Measurements from ENCODE around the gene ACOT6.
"Not testable (repeated sequence)": the region's sequence is repeated elsewhere in the genome, so short reads cannot be mapped to it uniquely, and the experiment has no call there.

The ACOT6 gene

GRCh38 chr14:73570913-73571312 is 41.4 kb upstream of the ACOT6 start:
- peak; percentile 40 for DNase-seq (ENCODE audit: low spot score)
- TF ChIP-seq CTCF (IDR thresholded peaks at IDR 0.05; ENCODE audit: extremely low read depth, insufficient read depth, missing control alignments), result peak; percentile 58
- in situ Hi-C loops (cut with MboI; ENCODE audit: low pct_unique_long_range_greater_than_20kb, low sequenced_read_pairs, unreplicated experiment), result not testable (repeated sequence)

GRCh38 chr14:73573034-73573433 is 39.3 kb upstream of the ACOT6 start:
- in situ Hi-C loops (cut with MboI; ENCODE audit: low pct_unique_long_range_greater_than_20kb, low sequenced_read_pairs, unreplicated experiment), result not testable (repeated sequence)

GRCh38 chr14:73573740-73574139 is 38.6 kb upstream of the ACOT6 start:
- in situ Hi-C loops (cut with MboI; ENCODE audit: low pct_unique_long_range_greater_than_20kb, low sequenced_read_pairs, unreplicated experiment); DNase-seq (ENCODE audit: low spot score): not testable (repeated sequence)

More at GRCh38 chr14:73573034-73573433, 39.3 kb upstream of the ACOT6 start:
- DNase-seq (ENCODE audit: low spot score), result not testable (repeated sequence)

GRCh38 chr14:73574251-73574650 is 38.1 kb upstream of the ACOT6 start:
- DNase-seq (ENCODE audit: low spot score); in situ Hi-C loops (cut with MboI; ENCODE audit: low pct_unique_long_range_greater_than_20kb, low sequenced_read_pairs, unreplicated experiment): not testable (repeated sequence)

- no peak for DNase-seq (ENCODE audit: low spot score)
These were observed 35.9 kb upstream of the ACOT6 start for GRCh38 chr14:73576391-73576790.

GRCh38 chr14:73577214-73577613 is 35.1 kb upstream of the ACOT6 start:
- in situ Hi-C loops (cut with MboI; ENCODE audit: low pct_unique_long_range_greater_than_20kb, low sequenced_read_pairs, unreplicated experiment); DNase-seq (ENCODE audit: low spot score): not testable (repeated sequence)

More at GRCh38 chr14:73576391-73576790, 35.9 kb upstream of the ACOT6 start:
- in situ Hi-C loops (cut with MboI; ENCODE audit: low pct_unique_long_range_greater_than_20kb, low sequenced_read_pairs, unreplicated experiment), result no loop called here
- no peak for TF ChIP-seq CTCF (IDR thresholded peaks at IDR 0.05; ENCODE audit: extremely low read depth, insufficient read depth, missing control alignments)

- DNase-seq (ENCODE audit: low spot score); in situ Hi-C loops (cut with MboI; ENCODE audit: low pct_unique_long_range_greater_than_20kb, low sequenced_read_pairs, unreplicated experiment): not testable (repeated sequence)
These were observed 30.0 kb upstream of the ACOT6 start for GRCh38 chr14:73582102-73582979.

GRCh38 chr14:73588695-73589094 is 23.6 kb upstream of the ACOT6 start:
- TF ChIP-seq CTCF (IDR thresholded peaks at IDR 0.05; ENCODE audit: extremely low read depth, insufficient read depth, missing control alignments), result no peak
- peak; percentile 1 for DNase-seq (ENCODE audit: low spot score)
- in situ Hi-C loops (cut with MboI; ENCODE audit: low pct_unique_long_range_greater_than_20kb, low sequenced_read_pairs, unreplicated experiment), result no loop called here

- no peak for TF ChIP-seq CTCF (IDR thresholded peaks at IDR 0.05; ENCODE audit: extremely low read depth, insufficient read depth, missing control alignments)
- in situ Hi-C loops (cut with MboI; ENCODE audit: low pct_unique_long_range_greater_than_20kb, low sequenced_read_pairs, unreplicated experiment), result no loop called here
- DNase-seq (ENCODE audit: low spot score), result no peak
These were observed 23.2 kb upstream of the ACOT6 start for GRCh38 chr14:73589116-73589515.

GRCh38 chr14:73590673-73591004 is 21.7 kb upstream of the ACOT6 start:
- DNase-seq (ENCODE audit: low spot score); in situ Hi-C loops (cut with MboI; ENCODE audit: low pct_unique_long_range_greater_than_20kb, low sequenced_read_pairs, unreplicated experiment): not testable (repeated sequence)

Measured in GM13977 (cell line).